ENCODE results near the gene CBLC. TPM values are rescaled to one million over a fixed set of nuclear protein-coding genes. Genes with fewer than 3 reads are reported as not detected.
"Not testable (repeated sequence)": the region's sequence is repeated elsewhere in the genome, so short reads cannot be mapped to it uniquely, and the experiment has no call there.

CBLC gene
- total RNA-seq, 1 experiment from 2014 or later = 53.6 TPM

GRCh38 chr19:44770550-44771257, 7.0 kb upstream of the CBLC start:
- intact Hi-C loops (cut with micrococcal nuclease; ENCODE audit: unreplicated experiment) = loop anchor here (1.0 to 10.0 kb wide), 9 partner anchors 22 to 258 kb away; partner anchors contain the start of genes BCL3 and CLPTM1
- Histone ChIP-seq H3K36me3 (ENCODE audit: low read depth) (no peaks in the 10 kb centered on the region), H3K27me3 (ENCODE audit: insufficient read depth, low read depth) (no peaks in the 10 kb centered on the region), H4K20me1 (ENCODE audit: insufficient read depth) (no peaks in the 10 kb centered on the region), H3K9me2 (ENCODE audit: insufficient read depth) (no peaks in the 10 kb centered on the region), H3K4me3 (no peak overlapping the region), H3K79me2 (ENCODE audit: low read depth) (no peaks in the 10 kb centered on the region), H3K4me1 (replicated peaks; ENCODE audit: insufficient read depth) (peaks cover 48% of the 10 kb centered on the region), H3K4me2 (peak overlapping the region; percentile 55), H2AFZ (no peak overlapping the region), H3F3A (ENCODE audit: insufficient read depth, low read depth) (peaks cover 40% of the 10 kb centered on the region), H3K27ac (peak overlapping the region; percentile 48), H3K9me3 (ENCODE audit: insufficient read depth, low read depth) (no peaks in the 10 kb centered on the region; the same call in 1 of the 2 replicates)
- CTCF ChIA-PET = interaction anchor here (0.5 to 2.4 kb wide), 22 partner anchors 9 to 716 kb away, joined by 3 to 55 read pairs (median 6); partner anchors contain the start of genes MARK4 and NECTIN2
- POLR2A ChIA-PET (ENCODE audit: unreplicated experiment) = interaction anchor here (0.5 to 0.8 kb wide), 8 partner anchors 38 to 144 kb away, joined by 3 to 26 read pairs (median 6); partner anchors contain the start of gene NECTIN2
- TF ChIP-seq EZH2 (IDR thresholded peaks at IDR 0.05; ENCODE audit: low read depth) = no peak
- peak; percentile 96 for TF ChIP-seq CTCF (conservative IDR thresholded peaks at IDR 0.05)
- BruUV-seq (replicated peaks) = no TSS peak
- peak; percentile 90 to 97 for DNase-seq

GRCh38 chr19:44772144-44772543, 5.5 kb upstream of the CBLC start:
- Histone ChIP-seq H3K4me1 (replicated peaks; ENCODE audit: insufficient read depth) (peaks cover 55% of the 10 kb centered on the region), H3F3A (ENCODE audit: insufficient read depth, low read depth) (peaks cover 43% of the 10 kb centered on the region)
- not testable (repeated sequence) for H3K4me2 ChIP-seq; DNase-seq; H4K20me1 ChIP-seq (ENCODE audit: insufficient read depth); BruUV-seq (replicated peaks); H3K9me3 ChIP-seq (ENCODE audit: insufficient read depth, low read depth); H3K27ac ChIP-seq; H3K36me3 ChIP-seq (ENCODE audit: low read depth); H3K79me2 ChIP-seq (ENCODE audit: low read depth); H2AFZ ChIP-seq; H3K9me2 ChIP-seq (ENCODE audit: insufficient read depth); H3K27me3 ChIP-seq (ENCODE audit: insufficient read depth, low read depth); H3K4me3 ChIP-seq
- intact Hi-C loops (cut with micrococcal nuclease; ENCODE audit: unreplicated experiment) = loop anchor here (5.0 to 10.0 kb wide), 2 partner anchors 183 to 260 kb away; partner anchors contain the start of gene CLPTM1
- POLR2A ChIA-PET (ENCODE audit: unreplicated experiment) = interaction anchor here (0.6 kb wide), 1 partner anchor 72 kb away, joined by 3 read pairs; no protein-coding TSS in a partner anchor
- CTCF ChIA-PET = interaction anchor here (0.6 to 2.4 kb wide), 6 partner anchors 9 to 112 kb away, joined by 3 to 55 read pairs (median 5); partner anchors contain the start of gene BCAM

GRCh38 chr19:44772959-44773358, 4.7 kb upstream of the CBLC start:
- intact Hi-C loops (cut with micrococcal nuclease; ENCODE audit: unreplicated experiment) = loop anchor here (5.0 to 10.0 kb wide), 2 partner anchors 182 to 261 kb away; partner anchors contain the start of gene CLPTM1
- CTCF ChIA-PET = interaction anchor here (0.7 to 1.2 kb wide), 3 partner anchors 31 to 116 kb away, joined by 4 to 6 read pairs (median 5); no protein-coding TSS in a partner anchor

More at GRCh38 chr19:44772959-44773358, 4.7 kb upstream of the CBLC start:
- DNase-seq = no peak
- no peaks in the 10 kb centered on the region; the same call in 1 of the 2 replicates for H3K9me3 ChIP-seq (ENCODE audit: insufficient read depth, low read depth)
- POLR2A ChIA-PET (ENCODE audit: unreplicated experiment) = interaction anchor here (0.7 kb wide), 1 partner anchor 82 kb away, joined by 4 read pairs; no protein-coding TSS in a partner anchor
- H3K79me2 ChIP-seq (ENCODE audit: low read depth) = peaks cover 6% of the 10 kb centered on the region
- no peak overlapping the region for H3K4me2 ChIP-seq
- no peaks in the 10 kb centered on the region for H3K36me3 ChIP-seq (ENCODE audit: low read depth)
- TF ChIP-seq EZH2 (IDR thresholded peaks at IDR 0.05; ENCODE audit: low read depth) (no peak), CTCF (conservative IDR thresholded peaks at IDR 0.05) (no peak)
- H3K4me3 ChIP-seq = no peak overlapping the region
- H4K20me1 ChIP-seq (ENCODE audit: insufficient read depth) = no peaks in the 10 kb centered on the region
- peak overlapping the region; percentile 97 for H3K27ac ChIP-seq
- no peaks in the 10 kb centered on the region for H3K9me2 ChIP-seq (ENCODE audit: insufficient read depth)
- H3F3A ChIP-seq (ENCODE audit: insufficient read depth, low read depth) = peaks cover 46% of the 10 kb centered on the region
- peaks cover 58% of the 10 kb centered on the region for H3K4me1 ChIP-seq (replicated peaks; ENCODE audit: insufficient read depth)
- no peaks in the 10 kb centered on the region for H3K27me3 ChIP-seq (ENCODE audit: insufficient read depth, low read depth)
- H2AFZ ChIP-seq = no peak overlapping the region
- BruUV-seq (replicated peaks) = no TSS peak

All from PC-9 (cell line).